NCI-H1930 (cell line): Measurements from ENCODE around the gene MMP27.

Experiments used
- DNase-seq, 2 experiments: peaks; one replicate each; lab custom pipeline; 2025; lab: John Stamatoyannopoulos, UW

The MMP27 gene

GRCh38 chr11:102703826-102704493 lies 1.6 kb downstream of the MMP27 start:
- no peak for DNase-seq

- DNase-seq = no peak
Measured at GRCh38 chr11:102695201-102695600, 10.4 kb downstream of the MMP27 start.

DNA sequence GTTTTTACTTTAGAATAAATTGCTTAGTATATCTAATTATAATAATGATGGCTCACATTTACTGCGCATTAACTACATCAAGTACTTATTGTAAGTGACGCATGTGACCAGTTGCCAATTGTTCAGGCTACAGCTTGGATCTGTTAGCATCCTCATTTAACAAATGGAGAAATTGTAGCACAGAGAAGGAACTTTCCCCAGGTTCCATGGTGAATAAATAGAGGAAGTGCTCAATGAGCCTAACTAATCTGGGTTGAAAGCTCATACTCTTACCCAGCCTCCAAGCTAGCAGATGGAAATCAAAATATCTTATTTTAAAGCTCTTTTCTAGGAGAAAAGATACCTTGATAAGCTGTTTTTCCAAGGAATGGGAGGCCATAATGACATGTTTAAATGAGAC lies 19.8 kb downstream of the MMP27 start:
- DNase-seq = no peak

GRCh38 chr11:102685338-102685737 lies 20.2 kb downstream of the MMP27 start:
- no peak for DNase-seq

DNA sequence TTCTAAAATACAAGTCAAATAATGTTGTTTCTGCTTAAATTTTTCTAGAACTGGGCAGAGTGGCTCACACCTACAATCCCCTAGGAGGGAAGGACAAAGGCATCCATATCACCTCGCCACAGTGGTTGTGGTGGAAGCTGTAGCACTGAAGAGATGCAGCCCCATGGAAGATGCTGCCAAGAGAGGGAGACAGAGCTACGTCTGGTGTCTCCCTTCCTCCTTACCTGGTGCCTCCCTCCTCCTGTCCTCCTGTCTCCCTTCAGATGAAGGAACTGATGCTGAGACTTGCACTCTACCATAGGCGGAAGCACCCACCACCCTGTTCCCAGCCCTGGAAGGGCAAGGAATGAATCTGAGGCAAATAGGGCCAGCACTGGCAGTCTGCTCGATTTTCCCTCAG lies 22.3 kb downstream of the MMP27 start:
- DNase-seq = no peak

GRCh38 chr11:102680945-102681344 lies 24.6 kb downstream of the MMP27 start:
- DNase-seq = no peak

- no peak for DNase-seq
Measured at GRCh38 chr11:102678022-102678421, 27.5 kb downstream of the MMP27 start.

DNA sequence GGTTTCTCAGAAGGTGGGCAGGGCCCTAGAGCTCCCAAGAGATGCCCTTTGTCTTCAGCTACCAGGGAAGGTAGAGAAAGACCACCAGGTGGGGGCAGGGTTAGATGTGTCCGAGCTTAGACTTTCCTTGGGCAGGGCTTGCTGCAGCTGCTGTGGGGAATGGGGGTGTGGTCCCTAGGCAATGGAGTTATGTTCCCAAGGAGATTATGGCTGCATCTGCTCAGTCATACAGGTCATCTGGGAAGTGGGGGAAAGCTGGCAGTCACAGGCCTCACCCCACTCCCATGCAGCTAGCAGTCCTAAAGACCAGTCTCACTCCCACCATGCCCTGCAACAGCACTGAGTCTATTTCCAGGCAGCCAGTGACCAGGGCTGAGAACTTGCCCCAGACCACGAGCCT lies 29.5 kb downstream of the MMP27 start:
- DNase-seq = no peak

- no peak for DNase-seq
Measured at GRCh38 chr11:102669664-102670063, 35.9 kb downstream of the MMP27 start.

- DNase-seq = peak in 1 of 2 experiments; percentile 19
Measured at GRCh38 chr11:102666331-102666957, 39.1 kb downstream of the MMP27 start.

- no peak for DNase-seq
Measured at GRCh38 chr11:102664001-102664752, 41.4 kb downstream of the MMP27 start.

GRCh38 chr11:102662607-102663006 lies 43.0 kb downstream of the MMP27 start:
- DNase-seq = no peak

DNA sequence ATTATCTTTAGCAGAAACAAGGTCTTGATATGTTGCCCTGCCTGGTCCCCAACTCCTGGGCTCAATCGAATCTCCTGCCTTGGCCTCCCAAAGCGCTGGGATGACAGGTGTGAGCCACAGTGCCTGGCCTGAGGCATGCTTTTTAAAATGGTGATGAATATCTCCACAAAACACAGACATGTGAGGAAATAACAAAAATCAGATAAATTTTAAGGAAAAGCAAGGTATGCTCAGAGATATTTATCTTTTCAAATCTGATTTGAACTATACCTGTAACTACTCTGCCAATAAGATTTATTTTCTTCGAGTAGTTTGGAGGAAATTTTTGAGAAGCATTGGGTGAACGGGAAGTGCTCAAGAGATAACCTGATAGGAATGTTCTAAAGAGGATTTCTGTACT lies 44.5 kb downstream of the MMP27 start:
- DNase-seq = no peak

- no peak for DNase-seq
Measured at GRCh38 chr11:102656528-102656927, 49.0 kb downstream of the MMP27 start.

GRCh38 chr11:102655547-102655946 lies 50.0 kb downstream of the MMP27 start:
- DNase-seq = no peak

DNA sequence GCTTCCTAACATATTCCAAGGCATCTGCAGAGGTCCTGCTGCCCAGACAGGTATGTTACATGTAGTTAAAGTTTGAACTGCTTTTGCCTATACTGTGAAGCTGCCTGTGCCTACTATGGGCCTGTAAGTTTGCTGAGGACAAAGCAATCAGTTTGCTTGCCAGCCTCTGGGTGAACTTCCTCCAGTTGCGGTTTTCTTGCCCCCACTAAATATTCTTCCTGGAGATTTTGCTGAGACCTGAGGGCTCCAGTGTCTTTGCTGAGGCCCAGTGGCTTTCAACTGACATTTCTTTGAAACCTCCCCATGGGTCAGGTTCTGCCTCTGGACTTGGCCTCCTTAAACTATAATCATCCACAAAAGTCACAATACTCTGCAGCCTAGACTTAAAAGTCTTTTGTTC lies 50.8 kb downstream of the MMP27 start:
- DNase-seq = no peak

GRCh38 chr11:102653744-102654291 lies 51.8 kb downstream of the MMP27 start:
- DNase-seq = no peak

GRCh38 chr11:102647430-102647829 lies 58.1 kb downstream of the MMP27 start:
- no peak for DNase-seq

GRCh38 chr11:102643941-102644340 lies 61.6 kb downstream of the MMP27 start:
- no peak for DNase-seq
